ENCODE data around the gene VEPH1. TPM values are rescaled to one million over a fixed set of nuclear protein-coding genes. Genes with fewer than 3 reads are reported as not detected.

The VEPH1 gene
- total RNA-seq, 1 experiment from 2014 or later, result 7.7 TPM

GRCh38 chr3:157500232-157500631 lies 3.0 kb downstream of the VEPH1 start:
- Mint-ChIP-seq H3K4me3 (peak overlapping the region; percentile 73 to 80; a peak in 3 of 5 replicates), H3K36me3 (ENCODE audit: insufficient read depth in 1 of 3, low read depth in 3 of 3) (no peaks in the 10 kb centered on the region), H3K27ac (peak overlapping the region in 2 of 3 experiments; percentile 99 to 100; a peak in 5 of 7 replicates), H3K4me1 (peaks cover 66 to 78% of the 10 kb centered on the region in 2 experiments), H3K9me3 (no peaks in the 10 kb centered on the region; a peak in 1 of 5 replicates), H3K27me3 (ENCODE audit: low read depth) (no peaks in the 10 kb centered on the region; the same call in none of the 2 replicates)
- Histone ChIP-seq H4K5ac (ENCODE audit: insufficient read length, low read depth, low read length) (no peak overlapping the region), H3K79me2 (ENCODE audit: insufficient read depth, low read length) (no peaks in the 10 kb centered on the region), H3K18ac (ENCODE audit: insufficient read length, low read depth, low read length) (no peak overlapping the region), H3K9ac (ENCODE audit: extremely low read depth, insufficient read length, low read length) (no peak overlapping the region), H4K91ac (ENCODE audit: insufficient read length, low read depth, low read length) (no peak overlapping the region), H3K9me3 (ENCODE audit: control insufficient read depth, low read depth, low read length) (no peaks in the 10 kb centered on the region), H3K56ac (ENCODE audit: insufficient read length, low read depth, low read length) (no peak overlapping the region), H3K27ac (ENCODE audit: insufficient read length, low read depth, low read length) (no peak overlapping the region), H2AFZ (ENCODE audit: low read length) (no peak overlapping the region), H3K4ac (ENCODE audit: low read depth, low read length) (no peak overlapping the region), H2BK120ac (ENCODE audit: low read depth, low read length, poor library complexity, severe bottlenecking) (no peak overlapping the region), H2AK5ac (ENCODE audit: insufficient read length, low read length) (no peak overlapping the region), H4K8ac (replicated peaks; ENCODE audit: insufficient read length, low read depth, low read length) (no peak overlapping the region), H2BK5ac (ENCODE audit: insufficient read length, low read length) (no peak overlapping the region), H3K4me1 (ENCODE audit: insufficient read depth, low read length) (peaks cover 10% of the 10 kb centered on the region; the same call in 1 of the 2 replicates), H3T11ph (ENCODE audit: low read length) (no peak overlapping the region), H3K79me1 (ENCODE audit: insufficient read depth, low read depth, low read length, poor library complexity, severe bottlenecking) (no peaks in the 10 kb centered on the region), H2BK15ac (ENCODE audit: low read depth, low read length) (no peak overlapping the region), H2BK20ac (ENCODE audit: low read depth, low read length, poor library complexity, severe bottlenecking) (no peak overlapping the region), H3K23ac (ENCODE audit: insufficient read length, low read depth, low read length) (no peak overlapping the region), H3K27me3 (ENCODE audit: insufficient read depth, low read length) (no peaks in the 10 kb centered on the region), H3K14ac (ENCODE audit: insufficient read depth, low read length) (no peak overlapping the region), H3K23me2 (ENCODE audit: insufficient read length, low read depth, low read length, poor library complexity, severe bottlenecking) (peaks cover 6% of the 10 kb centered on the region), H3K4me2 (ENCODE audit: insufficient read depth, insufficient read length, low read length) (peak overlapping the region; percentile 59), H2BK12ac (ENCODE audit: insufficient read length, low read depth, low read length) (peak overlapping the region; percentile 59), H4K20me1 (ENCODE audit: control insufficient read depth, insufficient read depth, insufficient read length) (no peaks in the 10 kb centered on the region)
- no peak for DNase-seq
- no CpG with 5 or more reads among the region's 4 CpGs for WGBS (ENCODE audit: extremely low coverage, insufficient read length, low lambda C conversion rate)
- no peak for TF ChIP-seq CTCF (conservative IDR thresholded peaks at IDR 0.05)
